C1 segment of cervical spinal cord (tissue), 14 donors: ENCODE data around the gene MAP7.
"Not testable (repeated sequence)": the region's sequence is repeated elsewhere in the genome, so short reads cannot be mapped to it uniquely, and the experiment has no call there.

Source experiments
- DNase-seq, 14 donors: peaks; one replicate each; lab custom pipeline; 2025; lab: John Stamatoyannopoulos, UW

The MAP7 gene

GRCh38 chr6:136506124-136506799 lies 44.0 kb downstream of the MAP7 start:
- DNase-seq: peak in 1 of 14 donors; percentile 60

DNA sequence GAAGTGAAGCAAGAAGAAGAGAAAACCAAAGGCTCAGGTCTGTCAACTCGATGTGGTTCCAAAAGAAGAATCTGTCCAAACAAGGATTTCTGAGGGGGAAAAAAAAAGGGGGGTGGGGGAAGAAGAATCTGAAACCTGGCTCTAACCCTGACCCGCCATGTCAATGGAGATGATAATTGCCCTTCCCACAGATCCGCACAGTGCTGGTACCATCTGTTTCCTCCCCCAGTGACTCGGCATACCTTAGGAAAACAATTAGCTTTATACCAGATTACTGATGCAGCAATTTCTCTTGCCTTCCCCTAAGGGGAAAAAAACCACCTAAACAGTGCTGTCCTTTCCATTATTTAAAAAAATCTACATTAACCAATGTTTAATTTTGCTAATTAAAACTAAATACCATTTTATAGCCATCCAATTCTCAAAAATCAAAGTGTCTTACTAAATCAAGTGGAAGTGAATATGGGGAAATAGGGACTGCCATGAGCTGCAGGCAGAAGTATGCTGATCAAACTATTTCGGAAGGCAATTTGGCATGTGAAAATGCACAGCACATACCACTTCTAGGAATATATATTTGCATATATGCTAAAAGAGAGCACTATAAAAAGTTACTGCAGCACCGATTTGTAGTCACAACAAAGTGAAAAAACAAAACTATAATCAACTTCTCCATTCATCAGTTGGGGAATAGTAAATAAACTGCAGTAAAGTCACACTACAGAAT lies 46.8 kb downstream of the MAP7 start:
- peak in 1 of 14 donors; percentile 61 for DNase-seq

DNA sequence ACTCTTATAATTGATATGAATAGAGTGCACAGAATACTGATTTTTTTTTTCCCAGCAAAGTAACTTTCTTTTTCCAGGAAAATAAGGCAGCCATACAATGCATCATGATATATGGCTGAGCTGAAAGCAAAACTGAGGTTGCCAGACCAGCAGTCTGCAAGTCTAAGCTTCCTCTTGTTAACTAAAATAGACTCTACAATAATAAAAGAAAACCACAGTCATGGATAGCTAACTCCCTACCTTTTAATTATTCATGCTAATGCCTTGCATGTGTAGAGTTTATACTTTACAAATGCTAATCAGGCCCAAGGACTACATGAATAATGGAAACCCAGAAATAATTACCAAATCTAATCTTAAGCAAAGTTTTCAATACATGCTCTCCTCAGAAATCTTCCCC lies 47.4 kb downstream of the MAP7 start:
- no peak for DNase-seq

- no peak for DNase-seq
These were observed 48.7 kb downstream of the MAP7 start for GRCh38 chr6:136501514-136501913.

DNA sequence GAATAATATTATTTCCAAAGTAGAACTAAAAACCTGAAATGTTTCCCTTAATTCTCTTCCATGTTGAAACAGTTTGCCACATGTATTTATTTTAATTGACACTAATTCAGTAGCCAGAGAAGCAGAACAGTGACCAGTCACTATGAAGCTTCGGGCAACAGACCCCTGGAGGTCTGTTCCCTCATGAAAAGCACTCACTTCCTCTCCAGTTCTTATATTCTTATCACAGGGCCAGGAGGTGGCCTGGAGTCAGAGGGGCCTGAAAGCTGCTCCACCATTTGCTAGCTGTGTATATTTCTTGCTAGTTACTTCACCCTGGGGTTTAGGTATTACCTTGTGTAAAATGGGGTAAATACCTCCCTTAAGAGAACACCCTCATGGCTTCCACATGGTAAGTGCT lies 49.1 kb downstream of the MAP7 start:
- DNase-seq: no peak

DNA sequence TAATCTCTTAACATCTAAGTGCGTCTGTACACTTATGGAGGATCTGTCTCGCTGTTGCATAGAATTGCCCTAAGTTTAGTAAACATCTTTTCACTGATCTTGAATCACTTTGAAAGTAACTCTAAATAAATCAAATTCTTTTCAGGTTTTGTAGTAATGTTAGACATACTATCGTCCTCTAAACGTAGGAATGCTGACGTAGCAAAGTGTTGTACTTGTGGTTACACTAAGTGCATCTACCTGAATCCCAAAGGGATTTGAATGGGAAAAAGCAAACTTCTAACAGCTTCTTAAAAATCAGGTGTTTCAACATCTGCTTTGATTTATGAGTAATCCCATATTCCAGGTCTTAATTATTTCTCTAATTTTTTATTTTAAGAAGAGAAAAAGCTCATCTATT lies 49.8 kb downstream of the MAP7 start:
- no peak for DNase-seq

- no peak for DNase-seq
These were observed 50.9 kb downstream of the MAP7 start for GRCh38 chr6:136499370-136499769.

DNA sequence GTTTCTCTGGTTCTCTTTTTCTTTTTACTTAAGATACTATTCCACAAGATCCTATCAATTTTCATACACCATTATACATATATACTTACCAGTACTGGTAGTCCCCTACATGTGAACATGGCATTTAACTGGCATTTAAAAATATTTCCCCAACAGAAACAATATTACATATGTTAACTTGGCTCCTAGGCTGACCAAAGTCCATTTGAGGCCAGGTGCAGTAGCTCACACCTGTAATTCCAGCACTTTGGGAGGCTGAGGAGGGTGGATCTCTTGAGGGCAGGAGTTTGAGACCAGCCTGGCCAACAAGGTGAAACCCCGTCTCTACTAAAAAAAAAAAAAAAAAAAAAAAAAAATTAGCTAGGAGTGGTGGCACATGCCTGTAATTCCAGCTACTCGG lies 53.8 kb downstream of the MAP7 start:
- not testable (repeated sequence) for DNase-seq

DNA sequence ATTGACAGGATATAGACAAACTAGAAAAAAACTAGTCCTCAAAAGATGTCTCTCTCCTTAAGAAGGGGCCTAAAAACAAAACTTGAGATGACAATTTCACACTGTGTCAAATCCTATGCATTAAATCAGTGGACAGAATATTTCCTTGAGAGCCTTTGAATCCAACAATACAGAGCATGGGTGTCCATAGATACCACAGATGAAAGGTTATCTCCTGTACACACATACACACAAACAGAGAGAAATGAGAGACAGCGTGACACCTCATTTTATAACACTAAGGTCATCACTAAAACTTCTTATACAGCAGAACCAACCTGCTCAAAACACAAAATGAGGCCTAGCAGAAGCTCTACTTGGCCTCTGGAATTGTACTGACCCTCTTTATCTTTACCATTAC lies 55.5 kb downstream of the MAP7 start:
- DNase-seq: no peak

GRCh38 chr6:136494059-136494458 lies 56.2 kb downstream of the MAP7 start:
- no peak for DNase-seq

DNA sequence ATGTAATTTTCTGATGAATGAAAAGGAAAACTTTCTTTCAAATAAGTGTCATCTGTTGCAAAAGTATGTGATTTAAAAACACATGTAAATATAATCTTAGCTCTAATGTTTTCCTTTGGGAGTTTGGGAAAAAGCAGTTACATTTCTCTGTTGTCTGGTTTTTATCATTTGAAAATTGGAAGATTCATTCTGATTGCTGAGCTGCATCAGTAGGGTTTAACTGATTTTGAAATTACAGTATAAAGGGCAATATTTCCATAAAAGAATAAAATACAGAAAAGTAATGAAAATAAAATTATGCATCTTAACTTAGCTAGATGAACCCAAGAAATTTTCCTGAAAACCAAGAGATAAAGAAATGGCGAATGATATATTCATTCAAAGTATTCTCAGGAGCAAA lies 57.8 kb downstream of the MAP7 start:
- DNase-seq: no peak

DNA sequence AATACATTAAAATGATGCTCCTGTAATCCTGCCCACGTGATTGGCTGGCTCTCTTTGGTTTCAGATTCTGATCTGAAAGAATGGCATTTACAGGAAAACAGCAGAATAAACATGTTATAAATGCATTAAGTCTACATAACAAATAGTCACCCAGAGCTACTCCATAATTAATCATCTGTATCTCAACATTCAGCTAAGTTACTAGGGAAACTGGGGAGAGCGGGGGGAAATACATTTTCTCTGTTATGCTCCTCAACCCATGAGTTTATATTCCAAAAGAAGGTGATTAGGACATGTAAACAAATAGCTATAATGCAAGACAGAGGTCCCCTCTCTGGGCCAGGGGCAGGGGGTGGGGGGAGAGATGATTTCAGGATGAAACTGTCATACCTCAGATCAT lies 58.5 kb downstream of the MAP7 start:
- DNase-seq: no peak

- peak in 1 of 14 donors; percentile 96 for DNase-seq
These were observed 59.0 kb downstream of the MAP7 start for GRCh38 chr6:136491251-136491650.

- not testable (repeated sequence) for DNase-seq
These were observed 60.6 kb downstream of the MAP7 start for GRCh38 chr6:136489689-136490033.

GRCh38 chr6:136487759-136488425 lies 62.3 kb downstream of the MAP7 start:
- DNase-seq: no peak

- DNase-seq: peak in 1 of 14 donors; percentile 93
These were observed 63.9 kb downstream of the MAP7 start for GRCh38 chr6:136486357-136486756.

- DNase-seq: peak in 1 of 14 donors; percentile 38
These were observed 66.3 kb downstream of the MAP7 start for GRCh38 chr6:136483906-136484305.

GRCh38 chr6:136483005-136483404 lies 67.2 kb downstream of the MAP7 start:
- not testable (repeated sequence) for DNase-seq

- DNase-seq: no peak
These were observed 72.7 kb downstream of the MAP7 start for GRCh38 chr6:136477548-136477947.

DNA sequence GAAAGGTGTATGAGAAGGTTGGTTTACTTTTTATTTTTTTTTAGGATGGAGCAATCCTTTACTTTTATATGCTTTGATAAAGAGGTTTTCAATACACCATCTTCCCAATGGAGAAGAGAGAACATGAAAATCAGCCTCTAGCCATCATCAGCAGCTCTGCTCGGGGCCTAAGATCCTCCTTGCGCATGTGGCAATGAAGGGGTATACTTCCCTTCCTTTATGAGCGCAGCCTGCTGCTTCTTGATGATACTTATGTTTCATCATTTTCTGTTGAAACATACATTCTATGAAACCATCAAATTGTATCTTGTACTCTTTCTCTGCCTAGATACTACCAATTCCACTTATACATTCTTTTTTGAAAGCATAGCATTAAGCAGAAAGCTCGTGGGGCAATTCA lies 74.5 kb downstream of the MAP7 start:
- DNase-seq: no peak

- DNase-seq: peak in 1 of 14 donors; percentile 86
These were observed 76.0 kb downstream of the MAP7 start for GRCh38 chr6:136474241-136474640.

DNA sequence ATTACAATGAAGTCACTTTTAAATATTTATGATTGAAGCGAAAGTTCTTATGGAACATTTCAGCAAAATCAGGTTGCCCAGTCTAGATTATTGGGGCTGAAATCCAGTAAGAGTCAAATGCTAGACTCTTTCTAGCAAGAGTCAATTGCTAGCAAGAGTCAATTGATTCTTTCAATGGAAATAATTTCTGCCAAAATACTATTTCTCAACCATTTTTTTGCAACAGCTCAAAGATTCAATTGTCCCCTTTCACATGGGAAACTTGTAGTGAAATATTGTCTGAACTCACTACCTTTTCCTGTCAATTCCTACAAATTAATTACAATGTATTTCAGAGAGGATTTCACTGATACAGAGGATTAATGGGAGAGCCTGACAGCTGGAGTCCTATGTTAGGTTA lies 78.3 kb downstream of the MAP7 start:
- no peak for DNase-seq

DNA sequence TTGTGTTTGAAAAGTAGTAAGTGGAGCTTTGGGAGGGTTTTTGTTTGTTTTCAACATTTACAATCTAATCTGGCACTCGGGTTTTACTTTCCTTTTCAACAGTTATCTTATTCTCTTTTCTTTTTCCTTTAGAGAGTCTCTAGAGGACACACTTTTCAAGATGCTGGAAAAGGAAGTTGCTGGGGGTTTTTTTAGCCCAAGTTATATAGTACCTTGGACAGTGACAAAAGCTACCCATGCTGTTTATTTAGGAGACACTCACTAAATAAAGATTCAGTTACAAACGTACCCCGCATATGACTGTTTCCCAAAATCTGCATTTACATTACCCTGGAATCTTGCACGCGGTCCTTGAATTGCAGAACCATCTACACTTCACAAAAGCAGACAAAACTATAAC lies 78.8 kb downstream of the MAP7 start:
- DNase-seq: no peak
